Keratinocyte (primary cell): ENCODE data around the gene TIAM1.

Source experiments
- CTCF ChIP-seq, 3 experiments: IDR thresholded peaks in 1 of 3; conservative IDR thresholded peaks in 1 of 3; optimal IDR thresholded peaks in 1 of 3; 2 replicates in 2 of 3; 3 replicates in 1 of 3; pipeline versions ENCODE3 to v1.5.1; 2011; ENCODE audit warnings: low read length in 3 of 3, mild to moderate bottlenecking in 3 of 3, moderate library complexity in 2 of 3, control low read depth in 1 of 3, inconsistent platforms in 1 of 3; ENCODE audit not compliant: insufficient read depth in 2 of 3; ENCODE audit errors: extremely low read depth in 1 of 3
- EZH2 ChIP-seq: IDR thresholded peaks from one replicate; pipeline ENCODE4 v1.6.1; 2012; ENCODE audit warnings: inconsistent platforms, mild to moderate bottlenecking, low read length, moderate library complexity

GRCh38 chr21:31360717-31361116 lies 16.7 kb upstream of the TIAM1 start:
- TF ChIP-seq CTCF (optimal IDR thresholded peaks at IDR 0.05 in 1 of 3, IDR thresholded peaks at IDR 0.05 in 1 of 3, conservative IDR thresholded peaks at IDR 0.05 in 1 of 3; ENCODE audit: extremely low read depth in 1 of 3, insufficient read depth in 2 of 3, low read length in 3 of 3) (no peak), EZH2 (no peak)
